ELR (cell line): ENCODE results near the gene EFCAB13.

Source experiments
- DNase-seq: peaks from one replicate; pipeline ENCODE4 v3.0.0-alpha.2; 2015; ENCODE audit warnings: low read depth

EFCAB13 gene

GRCh38 chr17:47292206-47292605 lies 31.5 kb upstream of the EFCAB13 start:
- DNase-seq: no peak

- no peak for DNase-seq
Measured at GRCh38 chr17:47295037-47295873, 28.5 kb upstream of the EFCAB13 start.

GRCh38 chr17:47295874-47296255 lies 27.9 kb upstream of the EFCAB13 start:
- no peak for DNase-seq

GRCh38 chr17:47297661-47298400 lies 25.9 kb upstream of the EFCAB13 start:
- no peak for DNase-seq

DNA sequence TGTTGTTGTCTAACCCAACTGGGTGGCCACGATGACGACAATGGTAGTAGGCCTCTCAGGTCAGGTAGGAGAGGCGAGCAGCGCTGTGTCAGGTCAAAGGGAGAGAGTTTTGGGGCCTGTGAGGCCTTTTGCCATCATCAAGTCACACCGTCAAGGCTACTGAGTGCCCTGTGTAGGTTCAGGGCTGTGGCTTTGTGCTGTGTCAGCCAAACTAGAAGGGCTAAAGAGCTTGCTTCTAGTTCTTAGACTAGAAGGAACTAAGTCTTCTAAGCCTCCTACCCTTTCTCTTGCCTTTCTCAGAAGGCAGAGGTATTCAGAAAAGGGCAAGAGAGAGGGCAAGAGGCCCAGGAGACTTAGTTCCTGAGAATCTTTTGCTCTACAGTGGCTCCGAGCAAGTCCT lies 25.0 kb upstream of the EFCAB13 start:
- no peak for DNase-seq

DNA sequence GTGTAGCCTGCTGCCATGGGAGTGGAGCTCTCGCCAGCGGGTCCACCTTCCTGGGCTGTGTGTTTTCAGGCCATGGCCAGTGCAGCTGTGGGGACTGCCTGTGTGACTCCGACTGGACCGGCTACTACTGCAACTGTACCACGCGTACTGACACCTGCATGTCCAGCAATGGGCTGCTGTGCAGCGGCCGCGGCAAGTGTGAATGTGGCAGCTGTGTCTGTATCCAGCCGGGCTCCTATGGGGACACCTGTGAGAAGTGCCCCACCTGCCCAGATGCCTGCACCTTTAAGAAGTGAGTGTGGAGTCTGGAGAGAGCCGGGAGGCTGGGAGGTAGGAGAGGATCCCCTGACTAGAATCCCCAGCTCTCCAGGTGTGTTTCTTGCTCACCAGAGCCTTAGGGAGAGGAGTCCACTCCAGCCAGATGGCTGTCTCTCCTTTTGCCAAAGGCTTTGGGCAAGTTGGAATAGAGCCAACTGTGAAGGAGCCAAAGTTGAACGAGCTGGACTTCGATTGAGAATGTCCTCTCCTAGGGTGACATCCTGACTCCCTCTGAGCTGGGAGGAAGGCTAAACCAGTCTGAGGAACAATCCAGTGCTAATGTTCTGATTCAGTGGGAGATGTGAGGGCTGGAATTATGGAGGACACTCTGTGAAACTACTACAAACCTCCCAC lies 24.4 kb upstream of the EFCAB13 start:
- no peak for DNase-seq

DNA sequence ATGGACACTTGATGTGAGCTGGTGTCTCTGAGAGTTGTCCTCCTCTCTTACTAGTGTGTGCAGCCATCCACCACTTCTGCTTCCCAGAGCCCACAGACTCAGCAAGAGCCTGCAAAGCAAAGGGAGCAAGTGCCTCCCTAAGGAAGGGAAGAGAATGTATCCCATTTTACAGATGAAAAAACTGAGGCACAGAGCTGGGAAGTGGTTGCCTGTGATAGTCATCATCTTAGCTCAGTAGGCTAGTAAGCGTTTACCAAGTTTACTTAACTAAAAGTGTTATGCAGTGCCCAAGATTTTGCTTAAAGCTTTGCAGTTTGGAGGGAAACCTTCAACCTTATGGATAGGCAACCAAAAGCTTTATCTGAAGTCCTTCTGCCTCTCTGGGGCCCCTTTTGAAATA lies 23.0 kb upstream of the EFCAB13 start:
- no peak for DNase-seq

GRCh38 chr17:47301161-47301560 lies 22.6 kb upstream of the EFCAB13 start:
- DNase-seq: no peak

GRCh38 chr17:47301831-47302230 lies 21.9 kb upstream of the EFCAB13 start:
- DNase-seq: no peak

GRCh38 chr17:47304186-47304585 lies 19.6 kb upstream of the EFCAB13 start:
- DNase-seq: no peak

- DNase-seq: peak; percentile 94
Measured at GRCh38 chr17:47305302-47305923, 18.3 kb upstream of the EFCAB13 start.

DNA sequence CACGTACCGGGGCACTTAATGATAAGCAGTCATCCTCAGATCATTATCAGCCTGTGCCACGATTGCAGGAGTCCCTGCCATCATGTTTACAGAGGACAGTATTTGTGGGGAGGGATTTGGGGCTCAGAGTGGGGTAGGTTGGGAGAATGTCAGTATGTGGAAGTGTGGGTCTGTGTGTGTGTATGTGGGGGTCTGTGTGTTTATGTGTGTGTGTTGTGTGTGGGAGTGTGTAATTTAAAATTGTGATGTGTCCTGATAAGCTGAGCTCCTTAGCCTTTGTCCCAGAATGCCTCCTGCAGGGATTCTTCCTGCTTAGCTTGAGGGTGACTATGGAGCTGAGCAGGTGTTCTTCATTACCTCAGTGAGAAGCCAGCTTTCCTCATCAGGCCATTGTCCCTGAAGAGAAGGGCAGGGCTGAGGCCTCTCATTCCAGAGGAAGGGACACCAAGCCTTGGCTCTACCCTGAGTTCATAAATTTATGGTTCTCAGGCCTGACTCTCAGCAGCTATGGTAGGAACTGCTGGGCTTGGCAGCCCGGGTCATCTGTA lies 13.5 kb upstream of the EFCAB13 start:
- no peak for DNase-seq

GRCh38 chr17:47311420-47311819 lies 12.3 kb upstream of the EFCAB13 start:
- DNase-seq: no peak

- DNase-seq: peak; percentile 95
Measured at GRCh38 chr17:47315451-47316266, 8.1 kb upstream of the EFCAB13 start.

- peak; percentile 73 for DNase-seq
Measured at GRCh38 chr17:47316311-47316710, 7.4 kb upstream of the EFCAB13 start.

DNA sequence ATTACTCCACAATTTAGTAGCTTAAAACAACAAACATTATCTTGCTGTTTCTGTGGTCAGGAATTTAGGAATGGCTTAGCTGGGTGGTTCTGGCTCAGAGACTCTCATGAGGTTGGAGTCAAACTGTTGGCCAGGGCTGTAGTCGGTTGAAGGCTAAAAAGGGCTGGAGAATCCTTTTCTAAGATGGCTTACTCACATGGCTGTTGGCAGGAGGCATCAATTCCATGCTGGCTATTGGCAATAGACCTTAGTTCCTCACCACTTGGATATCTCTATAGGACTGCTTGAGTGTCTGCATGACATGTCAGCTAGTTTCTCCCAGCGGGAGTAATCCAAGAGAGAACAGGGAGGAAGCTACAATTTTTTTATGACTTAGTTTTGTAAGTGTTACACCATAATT lies 6.6 kb upstream of the EFCAB13 start:
- no peak for DNase-seq

- DNase-seq: no peak
Measured at GRCh38 chr17:47318197-47318918, 5.4 kb upstream of the EFCAB13 start.

GRCh38 chr17:47320879-47321502 lies 2.8 kb upstream of the EFCAB13 start:
- DNase-seq: no peak

GRCh38 chr17:47324224-47325020 lies 667 bp downstream of the EFCAB13 start:
- DNase-seq: peak; percentile 69
